ENCODE data around the gene OR10A3. TPM values are rescaled to one million over a fixed set of nuclear protein-coding genes. Genes with fewer than 3 reads are reported as not detected.

The OR10A3 gene
- total and polyA plus RNA-seq, 3 experiments from 2014 or later: not detected

DNA sequence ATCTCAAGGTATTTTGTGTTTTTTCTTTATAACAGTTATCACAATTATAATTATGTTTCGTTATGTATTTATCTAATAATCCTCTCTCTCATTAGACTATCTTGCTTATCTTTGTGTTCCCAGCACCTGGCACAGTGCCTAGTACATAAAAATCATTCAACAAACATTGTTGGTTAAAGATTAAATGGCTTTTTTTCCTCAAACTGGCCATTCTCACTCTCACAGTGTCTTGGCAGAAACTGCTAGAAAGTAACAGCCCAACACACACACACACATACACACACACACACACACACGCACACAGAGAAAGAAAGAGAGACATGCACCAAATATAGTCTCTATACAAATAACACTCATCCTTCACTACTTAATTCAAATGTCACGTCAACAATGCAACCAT, 47.3 kb downstream of the OR10A3 start:
- CTCF ChIA-PET: interaction anchor here (5.4 kb wide), 1 partner anchor 92 kb away, joined by 34 read pairs; the partner anchor contains the start of gene EIF3F

DNA sequence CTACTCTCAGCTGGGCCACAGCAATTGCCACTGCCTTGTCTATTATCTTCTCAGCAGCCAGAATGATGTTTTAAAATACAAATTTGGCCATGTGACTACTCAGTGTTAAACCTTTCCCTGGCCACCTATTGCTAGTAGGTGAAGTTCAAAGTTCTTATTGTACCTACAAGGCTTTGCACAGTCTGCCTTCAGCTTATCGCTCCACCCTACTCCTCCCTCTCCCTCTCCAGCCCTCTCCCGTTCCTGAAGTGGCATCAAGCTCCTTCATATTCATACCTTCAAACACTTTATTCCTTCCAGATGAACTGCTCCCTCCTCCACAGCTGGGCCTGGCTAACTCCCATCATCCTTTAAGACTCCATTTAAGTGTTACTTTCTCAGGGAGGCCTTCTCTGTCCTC, 47.7 kb downstream of the OR10A3 start:
- ChIA-PET CTCF (interaction anchor here (1.5 to 5.4 kb wide), 5 partner anchors 90 to 206 kb away, joined by 3 to 34 read pairs (median 6); partner anchors contain the start of gene EIF3F), POLR2A (no interaction called here)
- Histone ChIP-seq H3K27me3 (ENCODE audit: insufficient read depth, low read length, poor library complexity, severe bottlenecking) (no peaks in the 10 kb centered on the region), H3K36me3 (ENCODE audit: insufficient read depth, low read length) (no peaks in the 10 kb centered on the region), H3K4me3 (ENCODE audit: low read length) (no peak overlapping the region), H3K27ac (ENCODE audit: low read depth, low read length) (no peak overlapping the region), H3K9me3 (ENCODE audit: low read length) (no peaks in the 10 kb centered on the region), H3K4me1 (ENCODE audit: insufficient read depth, low read length) (no peaks in the 10 kb centered on the region)
- Mint-ChIP-seq H3K27ac (no peak overlapping the region), H3K27me3 (no peaks in the 10 kb centered on the region), H3K4me1 (peaks cover 4 to 11% (median 6%) of the 10 kb centered on the region in 3 donors), H3K36me3 (peaks cover 0 to 1% (median 0%) of the 10 kb centered on the region in 3 donors), H3K4me3 (no peak overlapping the region), H3K9me3 (peaks cover 0 to 3% (median 0%) of the 10 kb centered on the region in 5 donors)
- no peak for DNase-seq

More for the DNA sequence above, 47.3 kb downstream of the OR10A3 start:
- no peak overlapping the region for H3K4me3 Mint-ChIP-seq
- no peak overlapping the region for H3K4me3 ChIP-seq (ENCODE audit: low read length)
- peaks cover 0 to 3% (median 0%) of the 10 kb centered on the region in 5 donors for H3K9me3 Mint-ChIP-seq
- H3K36me3 Mint-ChIP-seq: peaks cover 0 to 1% (median 0%) of the 10 kb centered on the region in 3 donors
- no peaks in the 10 kb centered on the region for H3K9me3 ChIP-seq (ENCODE audit: low read length)
- no peak for DNase-seq
- H3K27me3 ChIP-seq (ENCODE audit: insufficient read depth, low read length, poor library complexity, severe bottlenecking): no peaks in the 10 kb centered on the region
- POLR2A ChIA-PET: no interaction called here
- no peaks in the 10 kb centered on the region for H3K36me3 ChIP-seq (ENCODE audit: insufficient read depth, low read length)
- H3K4me1 ChIP-seq (ENCODE audit: insufficient read depth, low read length): no peaks in the 10 kb centered on the region
- no peaks in the 10 kb centered on the region for H3K27me3 Mint-ChIP-seq
- no peak overlapping the region for H3K27ac Mint-ChIP-seq
- H3K4me1 Mint-ChIP-seq: peaks cover 4 to 11% (median 6%) of the 10 kb centered on the region in 3 donors
- no peak overlapping the region for H3K27ac ChIP-seq (ENCODE audit: low read depth, low read length)

DNA sequence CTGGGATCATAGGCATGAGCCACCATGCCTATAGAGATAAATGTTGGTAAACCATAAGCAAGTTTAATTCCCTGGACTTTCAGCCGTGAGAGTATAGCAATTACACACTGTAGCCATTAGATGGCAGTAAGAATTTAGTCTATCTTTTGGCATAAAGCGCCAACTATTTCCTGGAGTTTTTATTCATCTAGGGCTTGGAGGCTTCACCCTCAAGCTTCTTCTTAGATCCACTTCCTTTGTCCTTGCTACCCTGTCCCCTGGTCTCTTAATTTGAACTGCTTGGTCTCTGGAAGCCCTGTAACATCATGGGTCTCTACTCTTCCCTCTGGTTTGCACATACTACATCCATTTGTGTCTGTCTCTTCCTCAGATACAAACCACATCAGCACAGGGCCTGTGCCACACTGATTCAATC, 48.7 kb downstream of the OR10A3 start:
- Mint-ChIP-seq H3K9me3 (peaks cover 0 to 3% (median 0%) of the 10 kb centered on the region in 5 donors), H3K4me3 (no peak overlapping the region), H3K36me3 (peaks cover 0 to 1% (median 0%) of the 10 kb centered on the region in 3 donors), H3K27me3 (peaks cover 0 to 4% of the 10 kb centered on the region in 2 donors), H3K4me1 (peaks cover 4 to 11% (median 6%) of the 10 kb centered on the region in 3 donors), H3K27ac (peak overlapping the region in 3 of 8 donors; percentile 35 to 60 (median 55))
- Histone ChIP-seq H3K4me1 (ENCODE audit: insufficient read depth, low read length) (no peaks in the 10 kb centered on the region), H3K9me3 (ENCODE audit: low read length) (no peaks in the 10 kb centered on the region), H3K36me3 (ENCODE audit: insufficient read depth, low read length) (no peaks in the 10 kb centered on the region), H3K27ac (ENCODE audit: low read depth, low read length) (no peak overlapping the region), H3K4me3 (ENCODE audit: low read length) (no peak overlapping the region), H3K27me3 (ENCODE audit: insufficient read depth, low read length, poor library complexity, severe bottlenecking) (no peaks in the 10 kb centered on the region)
- ChIA-PET POLR2A (interaction anchor here (0.8 kb wide), 1 partner anchor 94 kb away, joined by 3 read pairs; the partner anchor contains the start of gene EIF3F), CTCF (interaction anchor here (0.7 to 5.4 kb wide), 10 partner anchors 9 to 207 kb away, joined by 3 to 34 read pairs (median 4); partner anchors contain the start of gene EIF3F)
- peak in 2 of 5 donors; percentile 28 to 35 for DNase-seq

DNA sequence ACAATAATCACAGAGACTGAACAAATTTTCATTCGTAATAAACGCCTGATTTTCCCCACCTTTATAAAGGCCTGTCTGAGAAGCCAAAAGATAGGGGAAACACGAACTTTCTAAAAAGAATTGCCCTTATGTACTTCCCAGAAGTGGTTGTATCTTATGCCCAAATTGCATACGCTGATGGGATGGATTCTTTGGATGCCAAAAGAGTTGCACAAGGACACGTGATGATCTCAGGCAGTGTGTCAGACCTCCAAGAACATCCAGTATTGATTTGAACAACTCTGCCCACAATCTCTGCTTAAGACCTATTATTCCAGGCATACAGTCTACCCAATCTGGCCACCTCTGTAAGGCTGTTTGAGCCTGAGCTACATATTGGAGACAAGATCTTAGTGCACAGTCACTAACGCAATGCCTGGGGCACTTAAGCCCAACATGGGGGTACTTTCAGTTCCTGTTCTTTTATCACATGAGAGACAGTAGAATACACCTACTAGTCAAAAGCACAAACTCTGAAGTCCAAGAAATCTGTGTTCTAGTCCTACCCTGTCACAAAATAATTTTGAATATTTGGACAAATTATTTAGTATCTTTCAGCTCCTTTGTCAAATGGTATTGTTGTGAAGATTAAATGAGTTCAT, 49.3 kb downstream of the OR10A3 start:
- Histone ChIP-seq H3K4me1 (ENCODE audit: insufficient read depth, low read length) (no peaks in the 10 kb centered on the region), H3K36me3 (ENCODE audit: insufficient read depth, low read length) (no peaks in the 10 kb centered on the region), H3K27me3 (ENCODE audit: insufficient read depth, low read length, poor library complexity, severe bottlenecking) (no peaks in the 10 kb centered on the region), H3K27ac (ENCODE audit: low read depth, low read length) (no peak overlapping the region), H3K9me3 (ENCODE audit: low read length) (no peaks in the 10 kb centered on the region), H3K4me3 (ENCODE audit: low read length) (no peak overlapping the region)
- no peak for DNase-seq
- POLR2A ChIA-PET: interaction anchor here (0.8 kb wide), 1 partner anchor 95 kb away, joined by 3 read pairs; the partner anchor contains the start of gene EIF3F
- CTCF ChIA-PET: interaction anchor here (1.0 to 5.4 kb wide), 8 partner anchors 10 to 207 kb away, joined by 3 to 34 read pairs (median 5); partner anchors contain the start of gene EIF3F
- Mint-ChIP-seq H3K9me3 (peaks cover 0 to 3% (median 0%) of the 10 kb centered on the region in 5 donors), H3K4me1 (peaks cover 4 to 11% (median 6%) of the 10 kb centered on the region in 3 donors), H3K36me3 (peaks cover 0 to 1% (median 0%) of the 10 kb centered on the region in 3 donors), H3K27ac (no peak overlapping the region), H3K4me3 (no peak overlapping the region), H3K27me3 (peaks cover 0 to 4% of the 10 kb centered on the region in 2 donors)

DNA sequence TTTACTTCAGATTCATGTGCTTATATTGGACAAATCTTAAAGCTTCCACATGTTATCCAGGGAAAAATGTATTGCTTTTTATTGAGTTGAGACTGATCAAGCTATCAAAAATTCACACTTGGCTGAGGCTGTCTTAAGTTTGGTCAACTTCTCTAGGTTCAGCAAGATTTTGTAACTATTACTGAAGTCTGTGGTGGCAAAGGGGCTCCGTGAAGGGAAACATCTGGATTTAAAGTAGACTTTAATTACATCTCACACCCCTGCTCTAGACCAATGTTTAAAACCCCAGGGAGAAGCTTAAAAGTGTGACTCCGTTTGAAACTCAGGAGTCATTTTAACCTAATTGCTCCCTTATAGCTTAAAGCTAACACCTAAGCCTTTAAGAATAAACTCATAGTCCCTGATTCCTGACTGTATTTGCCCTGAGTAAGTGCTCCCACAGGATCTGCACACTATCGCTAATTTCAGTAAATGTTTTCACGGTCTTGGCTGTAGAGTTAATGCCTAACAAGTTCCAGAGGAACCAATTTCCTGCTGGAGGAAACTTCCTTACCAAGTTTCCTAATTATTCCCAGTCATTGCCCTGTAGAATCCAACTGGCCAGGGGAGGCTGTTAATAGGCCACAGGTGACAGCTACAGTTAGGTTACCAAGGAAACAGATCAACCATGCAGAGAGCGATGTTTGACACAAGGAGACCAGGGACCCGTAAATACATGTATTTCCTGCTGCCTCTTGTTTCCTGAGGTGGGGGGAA, 50.9 kb downstream of the OR10A3 start:
- no peaks in the 10 kb centered on the region for H3K36me3 ChIP-seq (ENCODE audit: insufficient read depth, low read length)
- H3K9me3 ChIP-seq (ENCODE audit: low read length): no peaks in the 10 kb centered on the region
- no peaks in the 10 kb centered on the region for H3K27me3 ChIP-seq (ENCODE audit: insufficient read depth, low read length, poor library complexity, severe bottlenecking)
- Mint-ChIP-seq H3K4me3 (no peak overlapping the region), H3K27me3 (peaks cover 2 to 4% of the 10 kb centered on the region in 2 donors), H3K27ac (no peak overlapping the region), H3K4me1 (peaks cover 4 to 11% (median 6%) of the 10 kb centered on the region in 3 donors), H3K9me3 (peaks cover 0 to 3% (median 0%) of the 10 kb centered on the region in 5 donors), H3K36me3 (peaks cover 0 to 1% (median 0%) of the 10 kb centered on the region in 3 donors)
- no peak for DNase-seq
- no peaks in the 10 kb centered on the region for H3K4me1 ChIP-seq (ENCODE audit: insufficient read depth, low read length)
- no peak overlapping the region for H3K4me3 ChIP-seq (ENCODE audit: low read length)
- CTCF ChIA-PET: interaction anchor here (0.9 to 5.4 kb wide), 2 partner anchors 96 to 209 kb away, joined by 5 to 34 read pairs; partner anchors contain the start of gene EIF3F
- POLR2A ChIA-PET: no interaction called here
- no peak overlapping the region for H3K27ac ChIP-seq (ENCODE audit: low read depth, low read length)

DNA sequence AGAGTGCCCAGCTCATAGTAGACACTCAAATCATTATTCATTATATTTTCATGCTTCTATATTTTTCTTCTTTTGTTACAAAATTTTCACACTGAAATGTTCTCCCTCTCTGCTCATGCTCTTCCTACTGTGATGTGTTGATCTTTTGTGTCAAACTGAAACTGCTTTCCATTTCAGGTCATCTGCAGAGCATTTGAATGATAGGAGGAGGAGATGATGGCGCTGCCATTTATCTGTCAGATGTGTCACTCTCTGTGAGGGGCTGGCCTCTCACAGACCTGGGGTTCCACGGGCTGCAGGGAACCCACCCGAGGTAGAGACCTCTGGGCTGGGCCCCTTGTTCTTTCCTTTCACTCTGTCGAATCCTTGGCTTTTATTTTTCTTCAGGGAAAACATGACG, 51.5 kb downstream of the OR10A3 start:
- ChIA-PET CTCF (interaction anchor here (0.9 to 5.4 kb wide), 2 partner anchors 97 to 210 kb away, joined by 5 to 34 read pairs; partner anchors contain the start of gene EIF3F), POLR2A (no interaction called here)
- peaks cover 0 to 1% (median 0%) of the 10 kb centered on the region in 3 donors for H3K36me3 Mint-ChIP-seq

More for the DNA sequence above, 51.5 kb downstream of the OR10A3 start:
- Histone ChIP-seq H3K4me3 (ENCODE audit: low read length) (no peak overlapping the region), H3K9me3 (ENCODE audit: low read length) (no peaks in the 10 kb centered on the region), H3K36me3 (ENCODE audit: insufficient read depth, low read length) (no peaks in the 10 kb centered on the region), H3K27me3 (ENCODE audit: insufficient read depth, low read length, poor library complexity, severe bottlenecking) (no peaks in the 10 kb centered on the region), H3K4me1 (ENCODE audit: insufficient read depth, low read length) (no peaks in the 10 kb centered on the region), H3K27ac (ENCODE audit: low read depth, low read length) (no peak overlapping the region)
- no peak for DNase-seq
- Mint-ChIP-seq H3K9me3 (peaks cover 0 to 2% (median 0%) of the 10 kb centered on the region in 5 donors), H3K4me3 (no peak overlapping the region), H3K27me3 (peaks cover 2 to 4% of the 10 kb centered on the region in 2 donors), H3K4me1 (peaks cover 4 to 11% (median 6%) of the 10 kb centered on the region in 3 donors), H3K27ac (no peak overlapping the region)

Data from CD8-positive, alpha-beta memory T cell (primary cell).